GM12878 (cell line): ENCODE data around the gene ELL2. TPM values are rescaled to one million over a fixed set of nuclear protein-coding genes. Genes with fewer than 3 reads are reported as not detected.

Experiments used
- ATAC-seq: fragments of 200-7000 bp; cut with Tn5 transposase; 3 replicates; pipeline ENCODE4 v1.9.1; 2020; ENCODE audit warnings: mild to moderate bottlenecking, moderate library complexity
- BruUV-seq: library from RNA; stranded (reverse); fragments of 400-500 nt; replicated peaks from 2 replicates; lab custom pipeline; 2021; lab: Mats Ljungman, UMichigan
- CTCF ChIA-PET: fragments of 300-600 bp; sonication (Branson Sonifier 250); formaldehyde crosslinking; extraction: SDS; loops from one replicate; lab custom pipeline; 2021; ENCODE audit warnings: inconsistent platforms; lab: Yijun Ruan, JAX
- POLR2A ChIA-PET: fragments of 350-600 bp; formaldehyde crosslinking; extraction: SDS; loops from one replicate; lab custom pipeline; 2021; ENCODE audit warnings: inconsistent platforms; lab: Charles Lee
- RAD21 ChIA-PET: fragments of 300-600 bp; sonication (Branson Sonifier 250); formaldehyde crosslinking; loops from one replicate; lab custom pipeline; 2023; ENCODE audit warnings: antibody characterized with exemption; ENCODE audit not compliant: unreplicated experiment; lab: Charles Lee
- SMC1A ChIA-PET: fragments of 300-600 bp; sonication (Branson Sonifier 250); formaldehyde crosslinking; loops from one replicate; lab custom pipeline; 2023; ENCODE audit not compliant: unreplicated experiment, uncharacterized antibody; lab: Charles Lee
- DNase-seq: peaks from one replicate; pipeline ENCODE4 v3.0.0-alpha.2; 2011; ENCODE audit warnings: low read depth, low spot score
- FAIRE-seq: peaks from 3 replicates; lab custom pipeline; 2011; peaks lifted over from hg19 to GRCh38; lab: Jason Lieb, UNC
- H2AFZ ChIP-seq: 2 replicates; pipeline ENCODE4 v1.6.0; 2011; ENCODE audit warnings: low read depth, low read length, control low read depth; ENCODE audit not compliant: control insufficient read depth
- H3K27ac ChIP-seq: 2 replicates; pipeline ENCODE4 v1.5.1; 2011; ENCODE audit warnings: control low read depth; ENCODE audit not compliant: control insufficient read depth, insufficient read depth
- H3K27me3 ChIP-seq, 2 experiments: replicated peaks in 1 of 2; 2 replicates each; pipeline versions ENCODE4 v1.6.0 to v1.6.1; 2011; ENCODE audit warnings: low read length in 1 of 2; ENCODE audit not compliant: control insufficient read depth in 2 of 2, insufficient read depth in 2 of 2
- H3K36me3 ChIP-seq, 2 experiments: 2 replicates each; pipeline ENCODE4 v1.5.1; 2011; ENCODE audit warnings: low read length in 1 of 2; ENCODE audit not compliant: control insufficient read depth in 2 of 2, insufficient read depth in 2 of 2
- H3K4me1 ChIP-seq: 2 replicates; pipeline ENCODE4 v1.6.1; 2011; ENCODE audit warnings: mild to moderate bottlenecking, low read length, moderate library complexity, mixed read lengths; ENCODE audit not compliant: control insufficient read depth, insufficient read depth
- H3K4me2 ChIP-seq: 2 replicates; pipeline ENCODE4 v1.6.0; 2011; ENCODE audit warnings: control low read depth; ENCODE audit not compliant: control insufficient read depth, insufficient read depth
- H3K4me3 ChIP-seq: fragments of 200-600 bp; sonication (generic); 2 replicates; pipeline ENCODE4 v1.5.1; 2016
- H3K79me2 ChIP-seq: 2 replicates; pipeline ENCODE4 v1.6.0; 2011; ENCODE audit warnings: low read length; ENCODE audit not compliant: control insufficient read depth, insufficient read depth
- H3K9ac ChIP-seq: 2 replicates; pipeline ENCODE4 v1.8.0; 2011; ENCODE audit warnings: low read length, control low read depth, mixed read lengths; ENCODE audit not compliant: control insufficient read depth, insufficient read depth
- H3K9me3 ChIP-seq: replicated peaks from 3 replicates; pipeline ENCODE4 v1.5.1; 2011; ENCODE audit warnings: mild to moderate bottlenecking, low read length; ENCODE audit not compliant: control insufficient read depth, insufficient read depth
- H4K20me1 ChIP-seq: 2 replicates; pipeline ENCODE4 v1.6.0; 2011; ENCODE audit not compliant: control insufficient read depth, insufficient read depth
- NBN ChIP-seq: fragments of 450-650 bp; IDR thresholded peaks from 2 replicates; pipeline ENCODE4 v1.6.1; 2016
- RAD51 ChIP-seq: fragments of 450-650 bp; IDR thresholded peaks from 2 replicates; pipeline ENCODE4 v1.6.1; 2016; ENCODE audit warnings: moderate library complexity, mild to moderate bottlenecking, inconsistent platforms
- SRF ChIP-seq, 2 experiments: IDR thresholded peaks; 2 replicates each; pipeline ENCODE4 v1.6.1; 2011; ENCODE audit warnings: low read depth in 2 of 2, low read length in 2 of 2, mild to moderate bottlenecking in 1 of 2, moderate library complexity in 1 of 2
- ZZZ3 ChIP-seq: IDR thresholded peaks from 2 replicates; pipeline ENCODE4 v1.6.1; 2011; ENCODE audit warnings: low read depth; ENCODE audit not compliant: control insufficient read depth, insufficient read length
- WGBS: methylation state at CpG from one replicate; pipeline ENCODE4 v1.1.6; 2016; ENCODE audit warnings: low lambda C conversion rate; ENCODE audit not compliant: insufficient replicate concordance, insufficient coverage; ENCODE audit errors: missing lambda C conversion rate; 5-methylcytosine and 5-hydroxymethylcytosine counted together
- in situ Hi-C: fragments of 300-500 bp; cut with MboI; formaldehyde crosslinking; loops from 9 replicates; pipeline ENCODE4 v1.14.3; 2018; ENCODE audit warnings: mixed read lengths
- intact Hi-C: fragments of 100-400 bp; cut with micrococcal nuclease; formaldehyde crosslinking; loops from one replicate; pipeline ENCODE4 v1.14.2; 2022; ENCODE audit not compliant: unreplicated experiment
- polyA plus RNA-seq, 11 experiments: library from polyadenylated mRNA; depleted of rRNA in 4 of 11; unstranded in 6 of 11; stranded (reverse) in 5 of 11; fragments of >200 nt; fragmentation: Nextera tagmentation in 4 of 11; fragmentation: Illumina TruSeq in 1 of 11; extraction: Ambion mirVana in 4 of 11; extraction: Trizol in 1 of 11; gene quantifications; 1 replicate in 1 of 11; 2 replicates in 10 of 11; pipeline versions ENCODE4 v1.2.1 to v1.2.3, GENCODE V29; 2011 to 2016; ENCODE audit warnings: inconsistent platforms in 2 of 11, missing spikeins in 2 of 11, low read depth in 1 of 11
- total RNA-seq, 4 experiments: library from RNA; depleted of rRNA in 3 of 4; stranded (reverse); fragments of >200 nt in 3 of 4; fragmentation: Illumina TruSeq in 1 of 4; extraction: Trizol in 1 of 4; gene quantifications; 2 replicates each; pipeline versions ENCODE4 v1.2.1 to v1.2.3, GENCODE V29; 2013 to 2021
- TF ChIP-seq, protein P1 (sequence below): fragments of 450-650 bp; IDR thresholded peaks from 2 replicates; pipeline ENCODE4 v1.6.1; 2017; ENCODE audit warnings: mild to moderate bottlenecking, low read depth, inconsistent platforms; ENCODE audit not compliant: poor library complexity, severe bottlenecking

Gene ELL2
- total and polyA plus RNA-seq, 10 of the 15 experiments (the other 5 are each of a cell fraction or from before 2014, with no cell fraction given) = 24.2 to 91.4 (median 57.4) TPM

DNA sequence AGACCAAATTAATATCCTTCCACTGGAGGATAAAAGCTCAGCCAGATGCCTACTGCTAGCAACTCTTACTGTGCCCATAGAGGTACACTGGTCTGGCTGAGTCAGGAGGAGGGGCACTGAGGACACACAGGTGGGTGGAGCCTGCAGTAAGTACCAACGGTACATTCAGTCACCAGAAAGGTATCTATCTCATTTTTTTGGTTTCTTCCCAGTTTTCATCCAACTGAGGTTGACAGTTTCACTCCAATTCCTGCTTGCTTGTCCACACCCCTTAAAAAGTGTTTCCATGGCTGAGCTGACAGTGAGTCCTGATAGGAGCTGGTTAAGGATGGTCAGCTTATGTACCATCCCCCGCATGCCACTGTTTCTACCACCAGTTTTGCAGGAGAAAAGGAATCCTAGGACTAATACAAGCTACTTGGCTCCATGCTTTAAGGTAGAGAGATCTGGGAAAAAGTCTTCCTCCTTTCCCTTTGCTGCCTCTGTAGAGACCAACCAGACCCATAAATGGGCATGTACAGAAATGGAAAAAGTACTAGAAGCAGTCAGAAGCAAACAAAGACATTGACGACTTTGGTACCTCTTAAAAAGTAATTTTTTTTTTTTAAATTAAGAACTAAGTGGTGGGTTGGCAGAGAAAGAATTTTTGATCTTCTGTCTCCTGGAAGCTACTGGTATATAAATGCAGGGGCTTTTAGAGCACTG is 3.2 kb downstream of the ELL2 start:
- Histone ChIP-seq H2AFZ (no peak overlapping the region), H3K9me3 (no peaks in the 10 kb centered on the region), H3K4me3 (peak overlapping the region; percentile 86), H4K20me1 (no peaks in the 10 kb centered on the region), H3K36me3 (peaks cover 0 to 6% of the 10 kb centered on the region in 2 experiments; a peak in 1 of 4 replicates), H3K4me1 (0 out of 2 replicates have a peak, but pooled peaks cover 3% of the 10 kb centered on the region), H3K79me2 (peaks cover 78% of the 10 kb centered on the region), H3K9ac (peak overlapping the region; percentile 91; the same call in 1 of the 2 replicates), H3K4me2 (peak overlapping the region; percentile 90), H3K27ac (peak overlapping the region; percentile 95), H3K27me3 (no peaks in the 10 kb centered on the region)
- ChIA-PET SMC1A (interaction anchor here (0.6 to 7.1 kb wide), 29 partner anchors 10 to 482 kb away, joined by 3 to 71 read pairs (median 12); no protein-coding TSS in a partner anchor), CTCF (interaction anchor here (0.7 to 8.9 kb wide), 26 partner anchors 10 to 378 kb away, joined by 3 to 61 read pairs (median 5); no protein-coding TSS in a partner anchor), RAD21 (interaction anchor here (0.9 to 7.6 kb wide), 23 partner anchors 10 to 377 kb away, joined by 3 to 63 read pairs (median 10); no protein-coding TSS in a partner anchor), POLR2A (interaction anchor here (0.5 to 4.1 kb wide), 19 partner anchors 8 to 739 kb away, joined by 3 to 20 read pairs (median 4); no protein-coding TSS in a partner anchor)
- no TSS peak for BruUV-seq
- TF ChIP-seq, protein P1, sequence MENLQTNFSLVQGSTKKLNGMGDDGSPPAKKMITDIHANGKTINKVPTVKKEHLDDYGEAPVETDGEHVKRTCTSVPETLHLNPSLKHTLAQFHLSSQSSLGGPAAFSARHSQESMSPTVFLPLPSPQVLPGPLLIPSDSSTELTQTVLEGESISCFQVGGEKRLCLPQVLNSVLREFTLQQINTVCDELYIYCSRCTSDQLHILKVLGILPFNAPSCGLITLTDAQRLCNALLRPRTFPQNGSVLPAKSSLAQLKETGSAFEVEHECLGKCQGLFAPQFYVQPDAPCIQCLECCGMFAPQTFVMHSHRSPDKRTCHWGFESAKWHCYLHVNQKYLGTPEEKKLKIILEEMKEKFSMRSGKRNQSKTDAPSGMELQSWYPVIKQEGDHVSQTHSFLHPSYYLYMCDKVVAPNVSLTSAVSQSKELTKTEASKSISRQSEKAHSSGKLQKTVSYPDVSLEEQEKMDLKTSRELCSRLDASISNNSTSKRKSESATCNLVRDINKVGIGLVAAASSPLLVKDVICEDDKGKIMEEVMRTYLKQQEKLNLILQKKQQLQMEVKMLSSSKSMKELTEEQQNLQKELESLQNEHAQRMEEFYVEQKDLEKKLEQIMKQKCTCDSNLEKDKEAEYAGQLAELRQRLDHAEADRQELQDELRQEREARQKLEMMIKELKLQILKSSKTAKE = peak; percentile 11
- TF ChIP-seq ZZZ3 = no peak
- TF ChIP-seq NBN = 0 out of 2 replicates have a peak, but pooled peaks have one; percentile 16
- TF ChIP-seq RAD51 = 0 out of 2 replicates have a peak, but pooled peaks have one; percentile 9
- TF ChIP-seq SRF (IDR thresholded peaks at IDR 0.05; ENCODE audit: low read depth in 2 of 2, low read length in 2 of 2) = 0 out of 4 replicates have a peak, but pooled peaks have one; percentile 16 to 46
- in situ Hi-C loops = loop anchor here (5.0 kb wide), 1 partner anchor 96 kb away; no protein-coding TSS in a partner anchor
- intact Hi-C loops = loop anchor here (10.0 kb wide), 1 partner anchor 314 kb away; the partner anchor contains the start of gene RFESD
- FAIRE-seq (no peak), DNase-seq (no peak), ATAC-seq (peak; percentile 37)
- WGBS = 27% methylated on average over 3 of the region's 3 CpGs
